GM12878 (cell line): Measurements from ENCODE around the gene MAB21L4.

Experiments
- EZH2 ChIP-seq: IDR thresholded peaks from 2 replicates; pipeline ENCODE4 v1.6.1; 2012; ENCODE audit warnings: low read depth, mild to moderate bottlenecking, control low read depth, inconsistent platforms, low read length, borderline replicate concordance; ENCODE audit not compliant: control insufficient read depth
- FOS ChIP-seq: IDR thresholded peaks from 3 replicates; pipeline ENCODE4 v1.6.1; 2011; ENCODE audit warnings: borderline replicate concordance; ENCODE audit not compliant: insufficient read length; ENCODE audit errors: extremely low read depth

- TF ChIP-seq EZH2 = no peak
- TF ChIP-seq FOS = no peak
Measured at GRCh38 chr2:240861547-240861946, 34.4 kb downstream of the MAB21L4 start.
